GM18508 (cell line): ENCODE data around the gene NLGN2.
"Not testable (repeated sequence)": the region's sequence is repeated elsewhere in the genome, so short reads cannot be mapped to it uniquely, and the experiment has no call there.

ENCODE experiments used
- ATAC-seq: cut with Tn5 transposase; IDR thresholded peaks from one replicate; pipeline ENCODE4 v1.9.1; 2021; ENCODE audit warnings: moderate number of reproducible peaks; ENCODE audit not compliant: insufficient read depth, unreplicated experiment

Gene NLGN2

GRCh38 chr17:7407485-7408251 lies at the start of gene NLGN2:
Gene NLGN2, plus strand, starts transcription at chr17:7407845. Its CDS starts 411 bp downstream, at chr17:7408256.
- ATAC-seq = no peak

- no peak for ATAC-seq
Observed at GRCh38 chr17:7361906-7362305, 45.7 kb upstream of the NLGN2 start.

GRCh38 chr17:7363311-7363710 lies 44.3 kb upstream of the NLGN2 start:
- ATAC-seq = no peak

- ATAC-seq = not testable (repeated sequence)
Observed at GRCh38 chr17:7365963-7366362, 41.7 kb upstream of the NLGN2 start.

- no peak for ATAC-seq
Observed at GRCh38 chr17:7367083-7367482, 40.6 kb upstream of the NLGN2 start.

- ATAC-seq = no peak
Observed at GRCh38 chr17:7367918-7368598, 39.6 kb upstream of the NLGN2 start.

- ATAC-seq = not testable (repeated sequence)
Observed at GRCh38 chr17:7368599-7368994, 39.0 kb upstream of the NLGN2 start.

GRCh38 chr17:7369825-7370224 lies 37.8 kb upstream of the NLGN2 start:
- no peak for ATAC-seq

GRCh38 chr17:7370853-7371252 lies 36.8 kb upstream of the NLGN2 start:
- no peak for ATAC-seq

GRCh38 chr17:7374353-7374752 lies 33.3 kb upstream of the NLGN2 start:
- no peak for ATAC-seq

GRCh38 chr17:7379134-7379533 lies 28.5 kb upstream of the NLGN2 start:
- no peak for ATAC-seq

GRCh38 chr17:7380321-7380720 lies 27.3 kb upstream of the NLGN2 start:
- no peak for ATAC-seq

GRCh38 chr17:7380855-7381683 lies 26.6 kb upstream of the NLGN2 start, which contains the start of gene TNK1:
Gene TNK1, plus strand, starts transcription at chr17:7381089. Its CDS starts 1,838 bp downstream, at chr17:7382927.
- no peak for ATAC-seq

GRCh38 chr17:7382901-7383300 lies 24.7 kb upstream of the NLGN2 start:
- ATAC-seq = no peak

- no peak for ATAC-seq
Observed at GRCh38 chr17:7383371-7383741, 24.3 kb upstream of the NLGN2 start.

GRCh38 chr17:7383742-7384488 lies 23.7 kb upstream of the NLGN2 start:
- ATAC-seq = no peak

GRCh38 chr17:7384489-7385081 lies 23.1 kb upstream of the NLGN2 start:
- no peak for ATAC-seq

GRCh38 chr17:7388856-7389255 lies 18.8 kb upstream of the NLGN2 start:
- ATAC-seq = no peak

GRCh38 chr17:7389924-7390910 lies 17.4 kb upstream of the NLGN2 start:
- no peak for ATAC-seq
